HG02973 (cell line): Measurements from ENCODE around the gene RNASE13.

Source experiments
- ATAC-seq: cut with Tn5 transposase; IDR thresholded peaks from one replicate; pipeline ENCODE4 v1.9.1; 2021; ENCODE audit warnings: moderate library complexity; ENCODE audit not compliant: unreplicated experiment

The RNASE13 gene

GRCh38 chr14:21034707-21035106 lies at the start of gene RNASE13:
Gene RNASE13 (minus strand): TSS chr14:21034807. CDS start chr14:21034288, 519 bp downstream.
- ATAC-seq = no peak

GRCh38 chr14:21084396-21084795 lies 49.8 kb upstream of the RNASE13 start:
- ATAC-seq = no peak

- ATAC-seq = no peak
These were observed 49.1 kb upstream of the RNASE13 start for GRCh38 chr14:21083565-21084325.

GRCh38 chr14:21081521-21082142 lies 47.0 kb upstream of the RNASE13 start:
- no peak for ATAC-seq

GRCh38 chr14:21078726-21079125 lies 44.1 kb upstream of the RNASE13 start:
- no peak for ATAC-seq

- no peak for ATAC-seq
These were observed 43.7 kb upstream of the RNASE13 start for GRCh38 chr14:21078287-21078686.

GRCh38 chr14:21077672-21078071 lies 43.1 kb upstream of the RNASE13 start:
- no peak for ATAC-seq

GRCh38 chr14:21075719-21076437 lies 41.3 kb upstream of the RNASE13 start:
- no peak for ATAC-seq

GRCh38 chr14:21074398-21075272 lies 40.0 kb upstream of the RNASE13 start:
- no peak for ATAC-seq

GRCh38 chr14:21073921-21074320 lies 39.3 kb upstream of the RNASE13 start:
- ATAC-seq = no peak

GRCh38 chr14:21072781-21073339 lies 38.3 kb upstream of the RNASE13 start:
- ATAC-seq = no peak

GRCh38 chr14:21072031-21072473 lies 37.4 kb upstream of the RNASE13 start:
- no peak for ATAC-seq

GRCh38 chr14:21071225-21072030 lies 36.8 kb upstream of the RNASE13 start:
- ATAC-seq = peak; percentile 56

- no peak for ATAC-seq
These were observed 36.1 kb upstream of the RNASE13 start for GRCh38 chr14:21070610-21071224.

- ATAC-seq = no peak
These were observed 35.5 kb upstream of the RNASE13 start, which contains the start of gene ARHGEF40 for GRCh38 chr14:21070083-21070609. Gene ARHGEF40 (plus strand): TSS chr14:21070304. CDS start chr14:21070397, 93 bp downstream.

GRCh38 chr14:21069388-21070082 lies 34.9 kb upstream of the RNASE13 start:
- no peak for ATAC-seq

- no peak for ATAC-seq
These were observed 34.1 kb upstream of the RNASE13 start for GRCh38 chr14:21068521-21069387.
